BJ (cell line): ENCODE results near the gene IMP4. TPM values are rescaled to one million over a fixed set of nuclear protein-coding genes. Genes with fewer than 3 reads are reported as not detected.

ENCODE experiments used
- CTCF ChIA-PET: fragments of 350-600 bp; formaldehyde crosslinking; extraction: SDS; loops from one replicate; lab custom pipeline; 2021; ENCODE audit warnings: antibody characterized with exemption, inconsistent platforms; lab: Yijun Ruan, JAX
- POLR2A ChIA-PET: fragments of 300-600 bp; sonication (Branson Sonifier 250); formaldehyde crosslinking; extraction: SDS; loops from one replicate; lab custom pipeline; 2021; ENCODE audit warnings: antibody characterized with exemption; lab: Charles Lee
- DNase-seq: peaks from one replicate; pipeline ENCODE4 v3.0.0-alpha.2; 2011; ENCODE audit warnings: low read depth
- H3K27me3 ChIP-seq: 2 replicates; pipeline ENCODE4 v1.6.0; 2011; ENCODE audit warnings: low read length; ENCODE audit not compliant: control insufficient read depth, insufficient read depth
- H3K36me3 ChIP-seq: 2 replicates; pipeline ENCODE4 v1.5.1; 2011; ENCODE audit warnings: low read length; ENCODE audit not compliant: control insufficient read depth, insufficient read depth
- H3K4me3 ChIP-seq: 2 replicates; pipeline ENCODE4 v1.5.1; 2011; ENCODE audit warnings: low read depth, mild to moderate bottlenecking, control low read depth, low read length
- polyA plus RNA-seq: library from polyadenylated mRNA; depleted of rRNA; stranded (reverse); fragments of >200 nt; gene quantifications from 2 replicates; pipeline ENCODE4 v1.2.3, GENCODE V29; 2011
- TF ChIP-seq, protein P1 (sequence below): IDR thresholded peaks from 2 replicates; pipeline ENCODE4 v1.5.1; 2011; ENCODE audit warnings: low read depth, mild to moderate bottlenecking, control low read depth, inconsistent platforms, low read length, moderate library complexity; ENCODE audit not compliant: insufficient read depth

The IMP4 gene
- polyA plus RNA-seq, 1 experiment = 144 TPM

GRCh38 chr2:130303169-130303568 is 39.5 kb upstream of the IMP4 start:
- ChIA-PET CTCF (no interaction called here), POLR2A (no interaction called here)
- 0 out of 2 replicates have a peak, but pooled peaks cover 2% of the 10 kb centered on the region for H3K27me3 ChIP-seq
- DNase-seq = no peak
- no peak overlapping the region for H3K4me3 ChIP-seq
- TF ChIP-seq, protein P1, sequence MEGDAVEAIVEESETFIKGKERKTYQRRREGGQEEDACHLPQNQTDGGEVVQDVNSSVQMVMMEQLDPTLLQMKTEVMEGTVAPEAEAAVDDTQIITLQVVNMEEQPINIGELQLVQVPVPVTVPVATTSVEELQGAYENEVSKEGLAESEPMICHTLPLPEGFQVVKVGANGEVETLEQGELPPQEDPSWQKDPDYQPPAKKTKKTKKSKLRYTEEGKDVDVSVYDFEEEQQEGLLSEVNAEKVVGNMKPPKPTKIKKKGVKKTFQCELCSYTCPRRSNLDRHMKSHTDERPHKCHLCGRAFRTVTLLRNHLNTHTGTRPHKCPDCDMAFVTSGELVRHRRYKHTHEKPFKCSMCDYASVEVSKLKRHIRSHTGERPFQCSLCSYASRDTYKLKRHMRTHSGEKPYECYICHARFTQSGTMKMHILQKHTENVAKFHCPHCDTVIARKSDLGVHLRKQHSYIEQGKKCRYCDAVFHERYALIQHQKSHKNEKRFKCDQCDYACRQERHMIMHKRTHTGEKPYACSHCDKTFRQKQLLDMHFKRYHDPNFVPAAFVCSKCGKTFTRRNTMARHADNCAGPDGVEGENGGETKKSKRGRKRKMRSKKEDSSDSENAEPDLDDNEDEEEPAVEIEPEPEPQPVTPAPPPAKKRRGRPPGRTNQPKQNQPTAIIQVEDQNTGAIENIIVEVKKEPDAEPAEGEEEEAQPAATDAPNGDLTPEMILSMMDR = no peak
- H3K36me3 ChIP-seq = no peaks in the 10 kb centered on the region

DNA sequence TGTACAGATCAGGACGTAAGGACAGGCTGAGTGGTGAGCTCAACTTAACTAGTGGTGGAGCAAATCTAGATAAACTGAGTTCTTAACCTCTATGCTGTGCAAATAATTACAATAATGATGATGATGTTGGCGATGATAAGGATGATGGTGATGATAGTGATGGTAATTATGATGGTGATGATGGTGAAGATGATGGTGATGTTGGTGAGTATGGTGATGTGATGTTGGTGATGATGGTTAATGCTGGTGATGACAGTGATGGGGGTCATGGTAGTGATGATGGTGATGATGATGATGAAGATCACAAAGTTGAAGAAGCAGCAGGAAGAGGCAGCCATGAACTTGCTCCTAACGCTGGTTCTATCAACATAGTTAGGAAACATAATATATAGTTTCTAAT is 38.0 kb upstream of the IMP4 start:
- Histone ChIP-seq H3K36me3 (no peaks in the 10 kb centered on the region), H3K27me3 (0 out of 2 replicates have a peak, but pooled peaks cover 2% of the 10 kb centered on the region), H3K4me3 (no peak overlapping the region)
- ChIA-PET CTCF (no interaction called here), POLR2A (no interaction called here)
- TF ChIP-seq, protein P1 = no peak
- no peak for DNase-seq

- Histone ChIP-seq H3K27me3 (0 out of 2 replicates have a peak, but pooled peaks cover 2% of the 10 kb centered on the region), H3K36me3 (no peaks in the 10 kb centered on the region), H3K4me3 (no peak overlapping the region)
- TF ChIP-seq, protein P1 = no peak
- ChIA-PET CTCF (no interaction called here), POLR2A (no interaction called here)
- DNase-seq = no peak
Measured at GRCh38 chr2:130307850-130308249, 34.8 kb upstream of the IMP4 start.

DNA sequence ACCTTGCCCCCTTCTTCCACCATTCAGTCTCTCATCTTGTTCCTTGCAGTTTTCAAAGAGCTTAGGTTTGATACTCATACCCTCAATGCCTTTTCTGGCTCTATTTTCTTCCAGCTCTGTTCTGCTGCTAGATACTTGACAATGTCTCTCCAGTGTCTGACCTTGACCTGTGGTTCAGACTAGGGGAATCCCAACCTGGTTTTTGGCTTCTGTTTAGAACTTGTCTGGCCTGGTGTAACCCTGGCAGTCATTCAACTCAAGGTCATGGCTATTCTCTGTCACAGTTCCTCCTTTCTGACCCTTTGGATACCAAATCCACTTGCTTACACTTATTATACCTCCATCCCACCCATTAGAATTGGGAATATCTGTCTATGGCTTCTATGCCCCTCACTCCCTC is 31.8 kb upstream of the IMP4 start:
- POLR2A ChIA-PET = no interaction called here
- CTCF ChIA-PET = no interaction called here

GRCh38 chr2:130313812-130314334 is 28.8 kb upstream of the IMP4 start:
- TF ChIP-seq, protein P1 = no peak
- Histone ChIP-seq H3K36me3 (no peaks in the 10 kb centered on the region), H3K27me3 (no peaks in the 10 kb centered on the region), H3K4me3 (no peak overlapping the region)
- DNase-seq = no peak
- CTCF ChIA-PET = no interaction called here
- POLR2A ChIA-PET = no interaction called here

More for the DNA sequence above, 31.8 kb upstream of the IMP4 start:
- Histone ChIP-seq H3K27me3 (0 out of 2 replicates have a peak, but pooled peaks cover 2% of the 10 kb centered on the region), H3K4me3 (no peak overlapping the region), H3K36me3 (no peaks in the 10 kb centered on the region)
- TF ChIP-seq, protein P1 = no peak
- DNase-seq = no peak
